DND-41 (cell line): ENCODE measurements around the gene SLC39A5.
"Not testable (repeated sequence)": the region's sequence is repeated elsewhere in the genome, so short reads cannot be mapped to it uniquely, and the experiment has no call there.

Source experiments
- ATAC-seq: fragments of 200-7000 bp; cut with Tn5 transposase; 3 replicates; pipeline ENCODE4 v1.9.1; 2021; ENCODE audit warnings: low read depth; ENCODE audit not compliant: insufficient read depth
- DNase-seq: peaks from one replicate; pipeline ENCODE4 v3.0.0-alpha.2; 2020
- H2AFZ ChIP-seq: 2 replicates; pipeline ENCODE4 v1.6.0; 2012; ENCODE audit warnings: low read depth, low read length
- H3K27ac ChIP-seq: 2 replicates; pipeline ENCODE4 v1.5.1; 2012; ENCODE audit warnings: low read length, inconsistent platforms
- H3K27me3 ChIP-seq: fragments of 200-600 bp; sonication (generic); 2 replicates; pipeline ENCODE4 v1.6.0; 2012; ENCODE audit warnings: low read length, mild to moderate bottlenecking, inconsistent platforms; ENCODE audit not compliant: insufficient read depth, poor library complexity
- H3K36me3 ChIP-seq: 2 replicates; pipeline ENCODE4 v1.5.1; 2012; ENCODE audit warnings: low read length, inconsistent platforms; ENCODE audit not compliant: insufficient read depth
- H3K4me1 ChIP-seq: 2 replicates; pipeline ENCODE4 v1.5.1; 2012; ENCODE audit warnings: mild to moderate bottlenecking, low read length; ENCODE audit not compliant: insufficient read depth
- H3K4me2 ChIP-seq: 2 replicates; pipeline ENCODE4 v1.6.0; 2012; ENCODE audit warnings: mild to moderate bottlenecking, moderate library complexity, low read length, inconsistent platforms; ENCODE audit not compliant: insufficient read depth
- H3K4me3 ChIP-seq, 2 experiments: fragments of 200-600 bp in 1 of 2; shearing (Covaris generic) in 1 of 2; 2 replicates each; pipeline ENCODE4 v1.5.1; 2012 to 2016; ENCODE audit warnings: inconsistent platforms in 2 of 2, low read length in 2 of 2, mild to moderate bottlenecking in 2 of 2, low read depth in 1 of 2, moderate library complexity in 1 of 2
- H3K79me2 ChIP-seq: 2 replicates; pipeline ENCODE4 v1.6.0; 2012; ENCODE audit warnings: low read length, inconsistent platforms; ENCODE audit not compliant: insufficient read depth
- H3K9ac ChIP-seq: 2 replicates; pipeline ENCODE4 v1.6.0; 2012; ENCODE audit warnings: low read depth, mild to moderate bottlenecking, inconsistent platforms, low read length, moderate library complexity
- H3K9me3 ChIP-seq: 2 replicates; pipeline ENCODE4 v1.5.1; 2012; ENCODE audit warnings: low read length, moderate library complexity, mild to moderate bottlenecking, inconsistent platforms; ENCODE audit not compliant: insufficient read depth, severe bottlenecking
- H4K20me1 ChIP-seq: 2 replicates; pipeline ENCODE4 v1.6.0; 2012; ENCODE audit warnings: low read length; ENCODE audit not compliant: insufficient read depth
- EZH2 ChIP-seq: IDR thresholded peaks from 3 replicates; pipeline ENCODE4 v1.6.1; 2012; ENCODE audit warnings: borderline replicate concordance, low read depth, mild to moderate bottlenecking, moderate library complexity, low read length, inconsistent platforms; ENCODE audit not compliant: severe bottlenecking
- TF ChIP-seq, protein P1 (sequence below): IDR thresholded peaks from 2 replicates; pipeline ENCODE4 v1.5.1; 2012; ENCODE audit warnings: borderline replicate concordance, low read length, moderate library complexity, mild to moderate bottlenecking; ENCODE audit not compliant: poor library complexity, severe bottlenecking; ENCODE audit errors: extremely low read depth

Gene SLC39A5

DNA sequence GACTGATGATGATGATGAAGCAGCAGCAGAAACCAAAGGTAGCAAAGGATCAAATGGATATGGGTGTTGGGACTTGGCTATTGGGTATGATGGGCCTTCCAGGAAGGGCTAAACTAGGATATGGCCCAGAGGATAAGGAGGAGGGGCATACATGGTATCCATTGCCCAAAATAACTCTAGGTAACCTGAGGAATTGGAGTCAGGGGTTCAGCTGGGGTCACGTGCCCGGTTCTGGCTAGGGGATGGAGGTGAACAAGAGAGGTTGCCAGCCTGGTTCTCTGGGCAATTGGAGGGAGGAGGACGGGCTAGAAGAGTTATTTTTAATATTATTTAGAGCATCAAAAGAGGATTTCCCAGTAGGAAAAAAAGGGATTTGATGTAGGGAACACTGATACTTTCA, 31.1 kb downstream of the SLC39A5 start:
- no peak overlapping the region for H3K4me2 ChIP-seq
- H4K20me1 ChIP-seq = peaks cover 10% of the 10 kb centered on the region; the same call in 1 of the 2 replicates
- no peak overlapping the region for H3K4me3 ChIP-seq
- H3K36me3 ChIP-seq = peaks cover 20% of the 10 kb centered on the region
- H3K79me2 ChIP-seq = peaks cover 22% of the 10 kb centered on the region
- H3K27me3 ChIP-seq = no peaks in the 10 kb centered on the region
- DNase-seq (no peak), ATAC-seq (no peak)
- H3K27ac ChIP-seq = no peak overlapping the region
- no peak overlapping the region for H2AFZ ChIP-seq
- H3K9me3 ChIP-seq = no peaks in the 10 kb centered on the region
- TF ChIP-seq EZH2 = no peak
- TF ChIP-seq, protein P1, sequence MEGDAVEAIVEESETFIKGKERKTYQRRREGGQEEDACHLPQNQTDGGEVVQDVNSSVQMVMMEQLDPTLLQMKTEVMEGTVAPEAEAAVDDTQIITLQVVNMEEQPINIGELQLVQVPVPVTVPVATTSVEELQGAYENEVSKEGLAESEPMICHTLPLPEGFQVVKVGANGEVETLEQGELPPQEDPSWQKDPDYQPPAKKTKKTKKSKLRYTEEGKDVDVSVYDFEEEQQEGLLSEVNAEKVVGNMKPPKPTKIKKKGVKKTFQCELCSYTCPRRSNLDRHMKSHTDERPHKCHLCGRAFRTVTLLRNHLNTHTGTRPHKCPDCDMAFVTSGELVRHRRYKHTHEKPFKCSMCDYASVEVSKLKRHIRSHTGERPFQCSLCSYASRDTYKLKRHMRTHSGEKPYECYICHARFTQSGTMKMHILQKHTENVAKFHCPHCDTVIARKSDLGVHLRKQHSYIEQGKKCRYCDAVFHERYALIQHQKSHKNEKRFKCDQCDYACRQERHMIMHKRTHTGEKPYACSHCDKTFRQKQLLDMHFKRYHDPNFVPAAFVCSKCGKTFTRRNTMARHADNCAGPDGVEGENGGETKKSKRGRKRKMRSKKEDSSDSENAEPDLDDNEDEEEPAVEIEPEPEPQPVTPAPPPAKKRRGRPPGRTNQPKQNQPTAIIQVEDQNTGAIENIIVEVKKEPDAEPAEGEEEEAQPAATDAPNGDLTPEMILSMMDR = no peak
- H3K9ac ChIP-seq = no peak overlapping the region
- peaks cover 31% of the 10 kb centered on the region for H3K4me1 ChIP-seq

DNA sequence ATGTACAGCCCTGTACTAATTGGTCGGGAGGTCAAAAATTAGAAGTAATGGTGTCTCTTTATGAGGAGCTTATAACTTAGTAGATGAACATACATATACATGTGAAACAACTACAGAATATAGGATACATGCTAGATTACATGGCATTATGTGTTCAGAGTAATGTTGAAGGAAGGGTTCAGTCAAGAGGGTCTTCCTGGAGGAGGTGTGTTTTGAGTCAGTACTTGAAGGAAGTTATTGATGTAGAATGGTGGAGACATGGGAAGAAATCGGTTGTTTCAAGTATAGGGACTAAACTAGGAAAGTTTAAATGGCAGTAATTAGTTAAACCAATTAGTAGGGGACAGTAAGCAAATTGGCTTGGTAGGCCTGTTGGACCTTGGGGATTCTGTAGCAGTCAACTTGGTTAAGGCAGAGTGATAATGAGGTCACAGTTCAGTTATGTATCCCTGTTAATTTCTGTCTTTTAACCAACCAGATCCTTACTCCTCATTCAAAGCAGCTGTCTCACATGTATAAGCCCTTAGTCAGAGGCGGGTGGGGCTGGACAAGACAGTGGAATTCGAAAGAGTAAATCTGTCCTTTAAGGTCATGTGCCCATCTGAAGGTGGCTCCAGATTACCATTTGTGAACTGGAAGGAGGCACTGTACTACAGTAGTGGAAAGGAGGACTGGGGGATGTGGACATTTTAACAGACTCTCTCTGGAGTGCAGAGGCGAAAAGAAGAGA, 31.8 kb downstream of the SLC39A5 start:
- ATAC-seq (no peak), DNase-seq (no peak)
- Histone ChIP-seq H3K27ac (no peak overlapping the region), H3K4me1 (peaks cover 30% of the 10 kb centered on the region), H3K9ac (no peak overlapping the region), H3K79me2 (peaks cover 15% of the 10 kb centered on the region), H3K36me3 (peaks cover 12% of the 10 kb centered on the region), H3K4me2 (no peak overlapping the region), H4K20me1 (peaks cover 7% of the 10 kb centered on the region; the same call in 1 of the 2 replicates), H2AFZ (no peak overlapping the region), H3K9me3 (no peaks in the 10 kb centered on the region), H3K4me3 (no peak overlapping the region), H3K27me3 (no peaks in the 10 kb centered on the region)
- no peak for TF ChIP-seq EZH2
- TF ChIP-seq, protein P1 = no peak

DNA sequence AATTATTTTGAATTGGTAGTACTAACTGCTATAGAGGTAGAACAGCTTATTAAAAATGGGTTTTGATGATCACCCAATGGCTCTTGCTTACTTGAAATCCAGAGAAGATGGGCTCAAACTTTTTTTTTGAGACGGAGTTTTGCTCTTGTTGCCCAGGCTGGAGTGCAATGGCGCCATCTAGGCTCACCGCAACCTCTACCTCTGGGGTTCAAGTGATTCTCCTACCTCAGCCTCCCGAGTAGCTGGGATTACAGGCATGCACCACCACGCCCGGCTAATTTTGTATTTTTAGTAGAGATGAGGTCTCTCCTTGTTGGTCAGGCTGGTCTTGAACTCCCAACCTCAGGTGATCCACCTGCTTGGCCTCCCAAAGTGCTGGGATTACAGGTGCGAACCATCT, 33.1 kb downstream of the SLC39A5 start:
- H3K27ac ChIP-seq, H3K79me2 ChIP-seq, H3K9me3 ChIP-seq, H3K36me3 ChIP-seq, DNase-seq, H3K4me2 ChIP-seq, H4K20me1 ChIP-seq, H3K4me3 ChIP-seq, H3K9ac ChIP-seq, H3K27me3 ChIP-seq, ATAC-seq, H2AFZ ChIP-seq: not testable (repeated sequence)
- TF ChIP-seq, protein P1 = peak; percentile 23
- H3K4me1 ChIP-seq = peaks cover 30% of the 10 kb centered on the region

DNA sequence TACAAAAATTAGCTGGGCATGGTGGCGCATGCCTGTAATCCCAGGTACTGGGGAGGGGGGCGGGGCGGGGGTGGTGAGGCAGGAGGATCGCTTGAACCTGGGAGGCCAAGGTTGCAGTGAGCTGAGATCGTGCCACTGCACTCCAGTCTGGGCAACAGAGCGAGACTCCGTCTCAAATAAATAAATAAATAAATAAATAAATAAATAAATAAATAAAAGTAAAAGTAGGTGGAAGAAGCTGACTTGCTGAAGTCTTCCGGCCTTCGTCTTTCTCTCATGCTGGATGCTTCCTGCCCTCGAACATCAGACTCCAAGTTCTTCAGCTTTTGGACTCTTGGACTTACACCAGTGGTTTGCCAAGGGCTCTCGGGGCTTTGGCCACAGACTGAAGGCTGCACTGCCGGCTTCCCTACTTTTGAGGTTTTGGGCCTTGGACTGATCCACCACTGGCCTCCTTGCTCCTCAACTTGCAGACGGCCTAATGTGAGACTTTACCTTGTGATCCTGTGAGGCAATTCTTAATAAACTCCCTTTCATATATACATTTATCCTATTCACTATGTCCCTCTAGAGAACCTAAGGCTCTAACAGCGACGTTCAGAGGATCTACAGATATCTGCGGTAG, 36.3 kb downstream of the SLC39A5 start:
- H3K36me3 ChIP-seq = peaks cover 23% of the 10 kb centered on the region
- peak overlapping the region; percentile 99 for H3K4me2 ChIP-seq
- H3K4me1 ChIP-seq = peaks cover 25% of the 10 kb centered on the region
- not testable (repeated sequence) for DNase-seq, ATAC-seq, H4K20me1 ChIP-seq, H3K27me3 ChIP-seq, H3K9me3 ChIP-seq, H3K79me2 ChIP-seq
- peak overlapping the region; percentile 31 to 71 for H3K4me3 ChIP-seq
- peak overlapping the region; percentile 66 for H3K9ac ChIP-seq
- H3K27ac ChIP-seq = peak overlapping the region; percentile 75
- H2AFZ ChIP-seq = peak overlapping the region; percentile 95
